ENCODE measurements around the gene RANGRF. TPM values are rescaled to one million over a fixed set of nuclear protein-coding genes. Genes with fewer than 3 reads are reported as not detected.

Gene RANGRF
- polyA plus RNA-seq, 6 donors from 2014 or later = 65.8 to 110 (median 79.7) TPM

DNA sequence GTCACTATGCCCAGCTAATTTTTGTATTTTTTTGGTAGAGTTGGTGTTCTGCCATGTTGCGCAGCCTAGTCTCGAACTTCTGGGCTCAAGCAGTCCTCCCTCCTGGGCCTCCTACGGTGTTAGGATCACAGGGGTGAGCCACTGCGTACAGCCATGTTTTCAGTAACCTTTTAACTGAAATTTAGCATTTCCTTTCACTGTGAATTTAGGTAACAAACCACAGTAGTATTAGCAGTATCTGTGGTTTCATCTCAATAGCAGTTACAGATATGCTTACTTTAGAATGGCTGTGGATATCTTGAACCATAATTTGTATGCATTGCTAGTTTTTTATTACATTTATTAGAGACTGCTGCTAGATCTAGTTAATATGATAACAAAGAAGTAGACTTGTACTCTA, 4.3 kb upstream of the RANGRF start:
- DNase-seq (no peak), ATAC-seq (ENCODE audit: low read depth in 2 of 2) (no peak)
- H3K4me3 Mint-ChIP-seq = no peak overlapping the region
- H3K36me3 Mint-ChIP-seq = no peaks in the 10 kb centered on the region
- H3K27ac Mint-ChIP-seq = no peak overlapping the region
- peaks cover 13 to 38% (median 37%) of the 10 kb centered on the region in 3 donors for H3K4me1 Mint-ChIP-seq
- no peaks in the 10 kb centered on the region for H3K9me3 Mint-ChIP-seq
- H3K27me3 Mint-ChIP-seq = no peaks in the 10 kb centered on the region

DNA sequence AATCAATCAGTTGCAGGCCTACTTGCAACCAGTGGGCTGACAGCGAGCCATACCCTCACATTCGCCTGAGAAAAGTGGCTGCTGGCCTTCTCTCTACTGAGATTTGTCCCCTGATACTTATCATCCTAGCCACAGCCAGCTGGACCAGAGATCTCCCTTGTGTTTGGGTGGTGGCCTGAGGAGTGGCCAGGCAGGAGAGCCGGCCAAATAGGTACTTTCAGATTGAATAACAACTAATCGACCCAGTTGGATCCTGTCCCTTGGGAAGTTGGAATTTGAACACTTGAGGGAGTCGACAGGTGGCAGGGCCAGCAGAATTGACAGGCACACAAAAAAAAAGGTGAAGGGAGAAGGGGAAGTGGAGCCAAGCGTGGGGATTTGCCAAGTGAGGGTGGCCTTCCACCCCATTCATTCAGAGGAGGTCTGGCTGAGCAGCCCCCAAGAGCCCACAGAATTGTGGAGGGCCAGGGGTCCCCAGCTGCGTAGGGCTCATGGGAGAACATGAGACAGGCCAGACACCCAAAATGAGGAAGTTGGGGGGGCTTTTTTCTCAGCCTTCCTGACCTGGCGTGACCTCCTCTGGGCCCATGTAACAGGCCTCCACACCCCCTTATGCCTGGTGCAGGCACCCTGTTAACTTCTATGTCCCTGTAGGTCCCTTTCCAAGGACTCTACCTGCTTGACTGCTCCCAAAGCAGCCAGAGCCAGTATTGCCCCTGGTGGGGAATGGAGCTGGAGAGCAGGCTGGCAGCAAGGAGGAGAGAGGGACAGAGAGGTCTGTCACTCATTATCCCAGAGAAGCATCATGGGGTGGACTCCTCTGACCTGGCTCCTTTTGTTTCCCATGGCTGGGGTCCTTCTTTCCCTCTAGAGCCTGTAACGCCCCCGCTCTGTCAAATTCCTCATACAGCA, 2.9 kb upstream of the RANGRF start:
- peak overlapping the region in 4 of 6 donors; percentile 8 to 71 (median 43) for H3K27ac Mint-ChIP-seq
- H3K9me3 Mint-ChIP-seq = no peaks in the 10 kb centered on the region
- no peaks in the 10 kb centered on the region for H3K36me3 Mint-ChIP-seq
- peak overlapping the region in 4 of 8 donors; percentile 22 to 97 (median 62) for H3K4me3 Mint-ChIP-seq
- H3K27me3 Mint-ChIP-seq = no peaks in the 10 kb centered on the region
- DNase-seq = peak; percentile 26
- peaks cover 27 to 51% (median 46%) of the 10 kb centered on the region in 3 donors for H3K4me1 Mint-ChIP-seq
- ATAC-seq (ENCODE audit: low read depth in 2 of 2) = peak in 1 of 2 donors; percentile 17

DNA sequence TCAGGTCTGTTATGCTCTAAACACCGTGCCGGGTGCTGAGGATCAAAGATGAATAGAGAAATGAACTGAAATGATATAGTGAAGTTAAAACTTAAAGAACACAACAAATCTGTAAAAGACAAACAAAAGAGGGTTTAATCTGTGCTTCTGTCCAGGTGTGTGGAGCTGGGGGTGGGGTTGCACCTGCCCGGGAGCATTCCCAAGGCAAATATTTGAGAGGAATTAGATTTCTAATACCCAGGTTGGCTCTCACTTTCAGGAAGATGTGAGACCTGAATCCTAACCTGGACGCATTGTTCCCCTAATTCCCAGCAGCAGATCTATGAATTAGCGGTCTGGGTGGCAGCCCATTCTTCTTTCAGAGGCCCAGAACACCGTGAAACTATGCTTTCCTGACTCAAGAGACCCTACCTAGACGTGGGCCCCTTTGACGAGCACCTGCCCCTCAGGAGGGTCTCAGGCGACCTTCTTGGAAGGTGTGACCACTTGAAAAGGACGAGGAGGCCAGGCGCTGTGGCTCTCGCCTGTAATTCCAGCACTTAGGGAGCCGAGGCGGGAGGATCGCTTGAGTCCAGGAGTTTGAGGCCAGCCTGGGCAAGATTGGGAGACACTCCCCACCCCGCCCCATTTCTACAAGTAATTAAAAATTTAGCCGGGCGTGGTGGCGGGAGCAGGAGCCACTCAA, 677 bp upstream of the RANGRF start:
- Mint-ChIP-seq H3K9me3 (no peaks in the 10 kb centered on the region), H3K4me1 (peaks cover 35 to 57% (median 55%) of the 10 kb centered on the region in 3 donors), H3K4me3 (peak overlapping the region; percentile 95 to 98 (median 97)), H3K27me3 (no peaks in the 10 kb centered on the region), H3K36me3 (no peaks in the 10 kb centered on the region), H3K27ac (peak overlapping the region; percentile 95 to 99 (median 98))
- DNase-seq (no peak), ATAC-seq (ENCODE audit: low read depth in 2 of 2) (no peak)

DNA sequence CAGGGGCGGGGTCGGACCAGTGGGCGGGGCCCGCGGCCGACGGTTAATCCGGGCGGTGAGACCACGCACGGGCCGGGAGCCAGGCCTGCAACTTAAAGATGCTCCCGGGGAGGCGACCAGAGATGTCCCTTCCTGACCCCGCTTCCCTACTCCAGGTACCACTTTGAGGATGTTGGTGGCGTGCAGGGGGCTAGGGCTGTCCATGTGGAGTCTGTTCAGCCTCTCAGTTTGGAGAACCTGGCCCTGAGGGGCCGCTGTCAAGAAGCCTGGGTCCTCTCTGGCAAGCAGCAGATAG, 580 bp downstream of the RANGRF start:
- Mint-ChIP-seq H3K4me1 (peaks cover 41 to 62% (median 60%) of the 10 kb centered on the region in 3 donors), H3K9me3 (no peaks in the 10 kb centered on the region), H3K27ac (peak overlapping the region; percentile 95 to 99 (median 98)), H3K4me3 (peak overlapping the region; percentile 95 to 98 (median 97)), H3K27me3 (no peaks in the 10 kb centered on the region), H3K36me3 (no peaks in the 10 kb centered on the region)
- ATAC-seq (ENCODE audit: low read depth in 2 of 2) = no peak
- DNase-seq = no peak

DNA sequence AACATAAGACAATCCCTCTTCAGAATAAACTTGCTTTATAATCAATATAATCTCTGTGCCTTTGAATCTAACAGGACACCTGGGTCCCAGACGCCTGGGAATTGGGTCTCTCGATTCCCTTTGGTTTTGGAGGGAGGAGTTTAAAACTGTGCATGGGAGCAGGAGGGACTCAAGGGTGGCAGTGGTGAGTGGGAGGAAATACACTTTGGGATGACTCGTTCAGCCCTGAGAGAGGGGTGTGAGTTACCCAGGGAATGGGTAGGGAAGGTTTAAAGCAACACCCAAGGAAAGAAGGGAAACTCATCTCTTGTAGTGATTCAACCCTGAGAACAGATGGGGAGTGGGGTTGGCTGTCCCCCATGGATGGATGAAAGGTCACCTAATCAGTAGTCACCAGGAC, 1.6 kb downstream of the RANGRF start:
- H3K9me3 Mint-ChIP-seq = no peaks in the 10 kb centered on the region
- H3K36me3 Mint-ChIP-seq = no peaks in the 10 kb centered on the region
- H3K27ac Mint-ChIP-seq = peak overlapping the region in 4 of 6 donors; percentile 82 to 95 (median 86)
- H3K4me3 Mint-ChIP-seq = peak overlapping the region; percentile 60 to 98 (median 96)
- ATAC-seq (ENCODE audit: low read depth in 2 of 2) (no peak), DNase-seq (no peak)
- H3K4me1 Mint-ChIP-seq = peaks cover 48 to 70% (median 64%) of the 10 kb centered on the region in 3 donors
- no peaks in the 10 kb centered on the region for H3K27me3 Mint-ChIP-seq

DNA sequence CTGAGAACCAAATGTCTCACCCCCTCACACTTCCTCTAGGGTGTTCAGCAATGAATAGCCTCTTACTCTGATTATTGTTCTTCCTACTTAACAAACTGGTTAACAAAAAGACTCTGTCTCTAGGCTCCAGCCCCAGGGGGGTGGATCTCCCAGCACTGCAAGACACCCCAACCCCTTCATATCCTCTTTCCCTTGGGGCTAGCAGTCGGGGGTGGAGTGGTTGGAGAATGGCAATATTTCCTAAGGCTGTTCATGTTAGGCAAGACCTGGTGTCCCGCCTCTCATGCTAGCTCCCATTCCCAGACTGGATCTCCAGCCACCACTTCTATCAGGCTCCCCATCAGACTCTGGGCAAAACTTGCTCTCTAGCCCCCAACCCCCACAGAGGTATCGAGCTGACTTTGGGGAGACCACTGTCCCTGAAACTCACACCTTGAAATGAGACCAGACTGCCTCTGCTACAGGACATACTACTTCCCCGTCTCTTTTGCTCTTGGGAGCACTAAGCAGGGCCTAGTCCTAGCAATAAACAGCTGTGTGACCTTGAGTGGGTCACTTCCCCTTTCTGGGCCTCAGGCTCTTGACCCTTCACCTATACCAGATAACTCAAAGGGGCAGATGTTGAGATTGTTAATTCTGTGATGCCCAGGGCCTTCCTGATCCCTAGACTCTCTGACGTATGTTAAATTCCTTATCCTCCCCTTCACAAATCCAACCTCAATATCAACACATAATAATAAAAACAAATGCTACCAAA, 4.3 kb downstream of the RANGRF start:
- ATAC-seq (ENCODE audit: low read depth in 2 of 2) = no peak
- Mint-ChIP-seq H3K9me3 (no peaks in the 10 kb centered on the region), H3K4me1 (peaks cover 46 to 65% (median 52%) of the 10 kb centered on the region in 3 donors), H3K36me3 (no peaks in the 10 kb centered on the region), H3K27ac (peak overlapping the region in 2 of 6 donors; percentile 36 to 71), H3K27me3 (no peaks in the 10 kb centered on the region), H3K4me3 (peak overlapping the region in 4 of 8 donors; percentile 37 to 68 (median 57))
- DNase-seq = no peak

DNA sequence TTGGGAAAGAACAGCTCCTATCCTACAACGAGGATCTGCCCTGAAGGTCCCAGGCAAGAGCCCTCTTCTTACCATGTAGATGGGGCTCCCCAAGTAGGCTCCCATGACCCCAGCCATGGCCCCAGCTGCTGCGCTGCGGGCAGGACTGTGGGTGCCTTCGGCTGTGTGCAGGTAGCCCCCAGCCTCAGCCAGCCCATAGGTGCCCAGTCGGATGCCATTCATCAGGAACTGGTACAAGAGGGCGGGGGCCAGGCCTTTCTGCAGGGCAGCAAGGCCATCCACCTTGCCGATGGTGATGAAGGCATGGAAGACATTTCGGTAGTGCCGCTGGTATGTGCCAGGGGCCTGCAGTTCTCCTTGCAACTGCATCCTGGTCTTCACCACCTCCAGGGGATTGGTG, 5.9 kb downstream of the RANGRF start:
- H3K27ac Mint-ChIP-seq = peak overlapping the region in 3 of 6 donors; percentile 87 to 95 (median 93)
- H3K4me1 Mint-ChIP-seq = peaks cover 38 to 49% (median 42%) of the 10 kb centered on the region in 3 donors
- no peak for ATAC-seq (ENCODE audit: low read depth in 2 of 2)
- H3K27me3 Mint-ChIP-seq = no peaks in the 10 kb centered on the region
- no peaks in the 10 kb centered on the region for H3K36me3 Mint-ChIP-seq
- H3K4me3 Mint-ChIP-seq = peak overlapping the region; percentile 85 to 97 (median 96)
- no peaks in the 10 kb centered on the region for H3K9me3 Mint-ChIP-seq
- no peak for DNase-seq

DNA sequence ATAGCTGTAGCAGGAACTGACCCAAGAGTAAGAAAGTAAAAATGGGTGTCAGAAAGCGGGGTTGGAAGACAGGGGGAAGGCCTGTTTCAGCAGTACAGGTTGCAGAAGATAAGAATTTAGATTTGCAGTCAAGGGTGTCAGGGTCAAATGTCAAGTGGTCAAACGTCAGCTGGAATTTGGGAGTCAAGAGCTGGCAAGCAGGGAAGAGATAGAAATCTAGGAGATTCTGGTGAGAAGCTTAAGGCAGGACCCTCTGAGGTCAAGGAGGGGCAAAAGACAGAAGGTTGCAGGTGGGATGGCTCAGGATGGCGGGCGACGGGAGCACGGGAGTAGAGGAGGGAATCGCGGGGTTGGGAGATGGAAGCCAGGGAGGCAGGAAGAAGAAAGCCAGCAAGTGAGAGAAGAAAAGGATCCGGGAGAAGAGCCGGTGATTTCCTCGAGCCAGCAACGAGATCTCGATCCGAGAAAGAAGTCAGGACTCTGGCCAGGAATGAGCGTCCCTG, 6.4 kb downstream of the RANGRF start:
- ATAC-seq (ENCODE audit: low read depth in 2 of 2) (no peak), DNase-seq (no peak)
- Mint-ChIP-seq H3K9me3 (no peaks in the 10 kb centered on the region), H3K4me3 (peak overlapping the region; percentile 85 to 97 (median 96)), H3K4me1 (peaks cover 33 to 44% (median 37%) of the 10 kb centered on the region in 3 donors), H3K27me3 (no peaks in the 10 kb centered on the region), H3K36me3 (no peaks in the 10 kb centered on the region), H3K27ac (peak overlapping the region; percentile 63 to 96 (median 92))

DNA sequence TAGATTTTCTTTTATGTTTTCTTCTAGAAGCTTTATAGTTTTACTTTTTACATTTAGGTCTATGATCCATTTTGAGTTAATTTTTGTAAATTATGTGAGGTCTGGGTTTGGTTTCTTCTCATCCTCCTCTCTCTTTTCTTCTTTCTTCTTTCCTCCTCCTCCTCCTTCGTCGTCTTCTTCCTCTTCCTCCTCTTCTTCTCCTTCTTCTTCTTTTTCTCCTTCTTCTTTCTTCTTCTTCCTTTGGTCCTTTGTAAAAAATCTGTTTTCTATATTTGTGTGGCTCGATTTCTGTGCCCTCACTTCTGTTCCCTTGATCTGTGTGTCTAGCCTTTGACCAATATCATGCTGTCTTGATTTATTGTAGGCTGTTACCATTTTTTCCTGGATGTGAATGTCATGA, 11.8 kb downstream of the RANGRF start:
- H3K4me3 Mint-ChIP-seq = peak overlapping the region in 3 of 8 donors; percentile 52 to 82 (median 54)
- ATAC-seq (ENCODE audit: low read depth in 2 of 2) = no peak

DNA sequence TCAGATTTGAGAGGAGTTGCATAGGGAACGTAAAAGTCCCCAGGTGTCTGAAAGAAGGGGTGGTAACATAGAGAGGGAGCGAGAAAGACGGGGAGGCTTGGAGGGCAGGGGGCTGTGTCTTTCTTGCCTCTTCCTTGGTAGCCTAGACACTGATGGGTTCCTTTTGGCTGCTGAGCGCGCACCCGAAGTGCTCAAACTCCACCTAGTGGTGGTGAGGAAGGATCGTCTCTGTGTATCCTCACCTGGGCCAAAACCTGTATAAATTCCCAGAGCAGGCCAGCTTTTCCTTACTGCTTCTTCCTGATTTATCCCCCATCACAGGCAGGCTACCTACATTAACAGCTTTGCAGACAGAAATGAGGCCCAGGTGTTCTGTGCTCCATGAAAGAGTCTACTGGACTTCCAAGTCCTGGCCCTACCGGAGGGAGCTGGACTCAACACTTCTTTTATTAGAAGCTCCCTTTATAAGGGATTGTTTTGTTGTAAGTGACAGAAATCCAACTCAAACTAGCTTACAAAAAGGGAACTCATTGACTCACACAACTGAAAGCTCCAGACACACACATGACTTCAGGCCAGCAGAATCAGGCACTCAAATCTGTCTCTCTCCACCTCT, 12.3 kb downstream of the RANGRF start:
- peak; percentile 93 to 94 for ATAC-seq (ENCODE audit: low read depth in 2 of 2)

More for the DNA sequence above, 11.8 kb downstream of the RANGRF start:
- no peak for DNase-seq
- Mint-ChIP-seq H3K27ac (peak overlapping the region in 5 of 6 donors; percentile 48 to 97 (median 63)), H3K36me3 (no peaks in the 10 kb centered on the region), H3K9me3 (no peaks in the 10 kb centered on the region), H3K27me3 (no peaks in the 10 kb centered on the region), H3K4me1 (peaks cover 16 to 20% (median 18%) of the 10 kb centered on the region in 3 donors)

DNA sequence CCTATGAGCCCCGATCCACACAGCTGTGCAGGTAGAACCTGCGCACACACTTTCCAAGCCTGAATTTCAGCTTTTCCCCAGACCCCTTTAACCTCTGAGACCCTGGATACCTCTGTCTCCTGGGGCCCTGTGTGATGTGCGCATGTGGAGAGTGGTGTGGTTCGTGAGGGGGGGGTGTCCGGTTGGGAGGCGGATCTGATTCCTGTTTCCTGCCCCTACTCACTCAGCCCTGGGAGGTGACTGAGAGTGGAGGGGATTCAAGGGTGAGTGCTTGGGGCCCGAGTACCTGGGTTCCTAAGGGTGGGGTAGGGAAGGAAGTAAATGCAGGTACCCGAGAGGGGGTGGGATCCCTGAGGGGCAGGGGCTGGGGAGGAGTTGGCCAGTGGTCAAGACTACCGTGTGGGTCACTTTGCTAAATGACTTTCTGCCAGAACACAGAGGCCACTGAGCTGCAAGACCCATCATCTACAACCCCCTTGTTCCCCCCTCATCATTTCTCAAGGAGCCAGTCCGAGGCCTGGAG, 22.2 kb downstream of the RANGRF start:
- Mint-ChIP-seq H3K9me3 (no peaks in the 10 kb centered on the region), H3K36me3 (no peaks in the 10 kb centered on the region), H3K27ac (no peak overlapping the region), H3K4me1 (no peaks in the 10 kb centered on the region), H3K4me3 (no peak overlapping the region), H3K27me3 (peaks cover 6 to 53% (median 50%) of the 10 kb centered on the region in 3 donors)
- DNase-seq = no peak
- no peak for ATAC-seq (ENCODE audit: low read depth in 2 of 2)

More for the DNA sequence above, 12.3 kb downstream of the RANGRF start:
- peak overlapping the region; percentile 27 to 97 (median 56) for H3K27ac Mint-ChIP-seq
- no peaks in the 10 kb centered on the region for H3K27me3 Mint-ChIP-seq
- no peaks in the 10 kb centered on the region for H3K36me3 Mint-ChIP-seq
- H3K4me3 Mint-ChIP-seq = peak overlapping the region in 3 of 8 donors; percentile 52 to 82 (median 54)
- H3K9me3 Mint-ChIP-seq = no peaks in the 10 kb centered on the region
- H3K4me1 Mint-ChIP-seq = peaks cover 13 to 16% (median 15%) of the 10 kb centered on the region in 3 donors
- DNase-seq = peak; percentile 66

DNA sequence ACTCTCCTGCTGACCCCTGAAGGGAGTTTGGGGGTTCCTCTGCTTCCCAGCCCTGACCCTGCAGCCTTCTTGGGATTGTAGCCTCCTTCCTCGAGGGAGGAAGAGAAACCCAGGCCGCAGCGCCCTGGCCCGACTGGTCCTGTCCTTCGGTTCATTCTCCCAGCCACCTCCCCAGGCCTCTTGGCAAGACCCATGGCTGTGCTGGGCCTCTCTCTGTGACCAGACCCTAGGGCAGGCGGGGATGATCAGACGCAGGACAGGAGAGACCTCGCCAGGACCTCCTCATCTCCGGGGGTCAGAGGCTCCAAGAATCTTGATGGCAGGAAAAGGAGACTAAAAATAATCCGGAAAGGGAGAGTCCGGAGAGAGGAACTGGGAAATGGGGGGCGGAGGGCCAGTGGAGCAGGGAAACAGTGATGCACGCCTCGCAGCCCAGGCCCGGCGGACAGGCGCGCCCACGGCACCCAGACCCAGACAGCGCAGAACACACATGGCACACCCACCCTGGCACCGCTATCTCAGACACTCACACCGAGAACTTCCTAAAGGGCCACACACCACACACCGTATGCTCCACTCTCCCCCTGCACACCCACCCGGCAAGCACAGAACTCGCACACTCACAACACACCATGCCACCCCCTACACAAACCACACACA, 22.8 kb downstream of the RANGRF start:
- H3K4me1 Mint-ChIP-seq = no peaks in the 10 kb centered on the region
- DNase-seq = no peak
- no peaks in the 10 kb centered on the region for H3K9me3 Mint-ChIP-seq
- no peak overlapping the region for H3K27ac Mint-ChIP-seq
- peaks cover 6 to 59% (median 56%) of the 10 kb centered on the region in 3 donors for H3K27me3 Mint-ChIP-seq
- no peak for ATAC-seq (ENCODE audit: low read depth in 2 of 2)
- H3K4me3 Mint-ChIP-seq = no peak overlapping the region
- no peaks in the 10 kb centered on the region for H3K36me3 Mint-ChIP-seq
